ENCODE results near the gene MCTP1.

MCTP1 gene

DNA sequence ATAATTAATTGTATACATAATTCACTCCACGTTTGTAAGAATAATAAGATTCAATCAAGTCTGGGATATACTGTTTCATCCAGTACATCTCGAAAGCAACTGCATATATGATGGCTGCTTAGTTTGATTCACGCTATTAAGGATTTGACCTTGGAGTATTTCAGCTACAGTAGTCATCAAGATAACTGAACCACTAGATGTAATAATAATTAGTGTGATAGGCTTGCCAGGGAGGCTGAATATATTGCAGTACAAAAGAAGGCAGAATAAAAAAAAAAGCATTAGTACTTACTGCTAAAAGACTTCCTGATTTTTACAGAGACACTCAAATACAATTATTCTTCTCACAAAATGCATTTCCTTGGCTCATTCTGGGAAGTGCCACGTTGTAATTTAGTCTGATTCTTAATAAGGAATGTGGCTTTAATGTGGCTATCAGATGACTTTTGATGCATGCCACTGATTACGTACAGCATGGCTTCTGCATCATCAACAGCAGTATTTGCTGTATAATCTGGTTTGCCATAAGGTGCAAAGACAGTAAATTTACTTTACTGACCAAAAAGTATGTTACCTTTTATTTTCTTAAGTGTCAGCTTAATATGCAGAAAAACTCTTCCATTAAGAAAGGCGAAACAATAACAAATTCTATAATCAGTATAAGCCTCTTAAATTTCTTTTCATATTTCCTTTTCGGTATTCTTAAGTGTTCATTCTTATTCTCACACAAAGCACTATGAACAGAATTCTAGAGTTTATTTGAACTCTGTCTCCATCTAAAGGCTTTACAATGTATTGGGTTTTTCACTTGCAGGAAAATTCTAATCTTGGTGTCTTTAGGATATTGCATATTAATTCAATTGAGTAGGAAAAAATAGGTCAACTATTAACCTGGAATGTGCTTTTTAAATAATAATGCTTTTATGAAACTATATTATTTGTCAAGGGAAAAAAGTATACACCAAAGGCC lies 500.1 kb downstream of the MCTP1 start:
- Histone ChIP-seq H3K9me3 (ENCODE audit: control insufficient read depth, insufficient read depth, low read length) (no peaks in the 10 kb centered on the region), H3K4me1 (ENCODE audit: insufficient read depth, low read length) (peaks cover 11% of the 10 kb centered on the region; the same call in 1 of the 2 replicates), H3K36me3 (ENCODE audit: insufficient read depth, low read length) (no peaks in the 10 kb centered on the region), H3K9ac (ENCODE audit: low read depth, low read length) (no peak overlapping the region)

DNA sequence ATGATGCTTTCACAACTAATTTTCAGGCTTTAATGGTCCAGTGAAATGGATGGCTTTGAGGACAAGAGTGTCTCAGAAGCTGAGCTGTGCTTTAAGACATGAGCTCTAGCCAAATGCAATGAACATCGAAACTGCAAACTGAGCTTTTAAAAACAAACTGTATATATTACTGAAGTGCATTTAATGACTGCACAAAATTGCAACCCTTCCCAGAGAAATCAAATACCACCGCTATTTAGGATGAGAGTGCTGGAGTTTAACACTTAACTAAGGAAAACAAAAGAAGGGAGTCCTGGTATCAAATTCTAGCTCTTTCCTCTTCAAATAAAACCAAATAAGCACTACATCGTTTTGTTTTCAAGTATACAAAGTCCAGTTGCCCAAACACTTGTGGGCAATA lies 502.5 kb downstream of the MCTP1 start:
- Histone ChIP-seq H3K4me1 (ENCODE audit: insufficient read depth, low read length) (peaks cover 12% of the 10 kb centered on the region; the same call in 1 of the 2 replicates), H3K9ac (ENCODE audit: low read depth, low read length) (no peak overlapping the region), H3K9me3 (ENCODE audit: control insufficient read depth, insufficient read depth, low read length) (no peaks in the 10 kb centered on the region), H3K36me3 (ENCODE audit: insufficient read depth, low read length) (no peaks in the 10 kb centered on the region)

DNA sequence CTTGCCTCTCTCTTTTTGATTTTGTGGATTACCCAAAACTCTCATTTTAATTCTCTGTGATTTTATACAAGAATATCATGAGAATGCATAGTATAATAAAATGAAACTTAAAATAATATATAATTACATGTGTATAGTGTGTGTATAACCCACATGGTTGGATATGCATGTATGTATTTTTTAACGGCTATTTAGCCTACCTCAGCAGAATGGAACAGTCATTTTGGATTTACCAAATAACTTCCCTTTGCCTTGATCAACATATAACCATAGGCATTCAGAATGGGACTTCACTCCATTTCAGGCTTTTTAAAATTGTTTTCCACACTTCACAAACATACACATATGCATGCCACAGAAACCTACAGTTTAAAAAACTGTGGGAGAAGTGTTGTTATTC lies 505.2 kb downstream of the MCTP1 start:
- Histone ChIP-seq H3K9me3 (ENCODE audit: control insufficient read depth, insufficient read depth, low read length) (no peaks in the 10 kb centered on the region), H3K36me3 (ENCODE audit: insufficient read depth, low read length) (no peaks in the 10 kb centered on the region), H3K4me1 (ENCODE audit: insufficient read depth, low read length) (peaks cover 6% of the 10 kb centered on the region; the same call in 1 of the 2 replicates), H3K9ac (ENCODE audit: low read depth, low read length) (no peak overlapping the region)

DNA sequence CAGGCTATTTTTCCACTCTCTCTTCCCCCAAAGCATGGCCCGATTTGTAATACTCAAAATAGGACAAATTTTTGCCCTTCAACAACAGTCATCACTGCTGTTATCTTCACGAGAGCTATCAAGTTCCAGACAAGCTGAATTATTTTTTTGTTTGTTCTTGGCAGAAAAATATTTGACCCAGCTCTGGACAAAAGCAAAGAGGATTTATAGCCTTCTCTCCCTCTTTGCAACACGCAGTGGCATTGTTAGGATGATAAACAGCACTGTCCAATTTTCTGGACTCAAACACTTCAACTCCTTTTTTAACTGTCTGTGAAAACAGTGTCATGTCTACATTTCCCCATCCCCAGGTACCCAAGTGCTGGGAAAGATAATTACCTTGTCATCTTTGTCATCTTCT lies 506.2 kb downstream of the MCTP1 start:
- Histone ChIP-seq H3K4me1 (ENCODE audit: insufficient read depth, low read length) (peaks cover 6% of the 10 kb centered on the region; the same call in 1 of the 2 replicates), H3K9me3 (ENCODE audit: control insufficient read depth, insufficient read depth, low read length) (no peaks in the 10 kb centered on the region), H3K9ac (ENCODE audit: low read depth, low read length) (no peak overlapping the region), H3K36me3 (ENCODE audit: insufficient read depth, low read length) (no peaks in the 10 kb centered on the region)

DNA sequence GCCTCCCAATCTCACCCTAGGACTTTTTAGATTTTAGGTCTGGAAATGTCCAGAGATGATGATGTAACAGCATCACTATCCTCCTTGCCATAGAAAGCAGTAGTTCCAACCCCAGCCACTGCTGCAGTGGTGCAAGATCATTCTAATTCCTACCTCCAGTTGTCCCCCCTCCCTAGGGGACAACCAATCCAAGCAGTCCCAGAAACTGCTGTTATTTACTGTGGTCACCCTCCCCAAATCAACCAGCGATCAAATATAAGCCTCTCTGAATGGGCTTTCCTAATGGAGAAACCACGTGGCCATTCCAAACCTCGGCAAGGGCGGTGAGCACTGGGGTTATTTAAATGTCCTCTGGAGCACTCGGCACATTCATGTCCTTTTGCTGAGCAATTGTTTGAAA lies 506.6 kb downstream of the MCTP1 start:
- Histone ChIP-seq H3K36me3 (ENCODE audit: insufficient read depth, low read length) (no peaks in the 10 kb centered on the region), H3K9me3 (ENCODE audit: control insufficient read depth, insufficient read depth, low read length) (no peaks in the 10 kb centered on the region), H3K9ac (ENCODE audit: low read depth, low read length) (no peak overlapping the region), H3K4me1 (ENCODE audit: insufficient read depth, low read length) (peaks cover 6% of the 10 kb centered on the region; the same call in 1 of the 2 replicates)

DNA sequence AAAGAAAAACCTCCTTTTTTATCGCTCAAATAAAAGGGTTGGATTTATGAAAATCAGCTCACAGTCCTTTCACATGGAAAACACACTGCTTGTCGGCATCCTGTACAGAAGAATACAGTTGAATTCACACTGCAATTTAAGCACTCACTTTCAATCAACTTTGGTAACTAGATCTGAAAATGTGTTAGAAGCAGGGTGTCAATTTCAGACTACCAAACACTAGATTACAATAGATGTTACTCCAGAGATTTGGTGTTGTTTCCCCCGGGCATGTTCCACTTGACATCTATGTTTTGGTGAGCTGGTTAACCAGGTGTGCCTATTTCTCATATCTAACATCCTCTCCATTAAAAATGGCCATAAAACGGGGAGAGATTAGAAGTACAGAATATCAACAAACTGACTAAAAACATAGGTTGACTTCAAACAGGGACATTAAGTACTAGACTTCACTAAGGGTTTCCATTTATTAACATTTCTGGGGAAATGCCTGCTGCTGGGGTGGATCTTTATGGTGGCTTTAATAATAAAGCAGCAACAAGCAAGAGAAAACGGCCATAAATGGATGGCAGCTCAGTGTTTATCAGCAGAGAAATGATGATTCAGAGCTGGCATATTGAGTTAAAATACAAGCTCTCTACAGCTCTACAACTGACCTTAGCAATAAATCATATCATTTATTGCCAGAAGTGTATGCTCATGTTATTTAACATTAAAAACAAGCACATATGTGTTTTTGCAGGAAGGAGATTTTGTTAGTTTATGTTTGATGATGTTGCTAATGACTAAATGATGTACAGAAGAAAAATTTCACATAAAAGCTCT lies 507.6 kb downstream of the MCTP1 start:
- no peaks in the 10 kb centered on the region; the same call in 1 of the 2 replicates for H3K36me3 ChIP-seq (ENCODE audit: insufficient read depth, low read length)
- H3K4me1 ChIP-seq (ENCODE audit: insufficient read depth, low read length): peaks cover 6% of the 10 kb centered on the region; the same call in 1 of the 2 replicates
- H3K9me3 ChIP-seq (ENCODE audit: control insufficient read depth, insufficient read depth, low read length): no peaks in the 10 kb centered on the region
- no peak overlapping the region for H3K9ac ChIP-seq (ENCODE audit: low read depth, low read length)

DNA sequence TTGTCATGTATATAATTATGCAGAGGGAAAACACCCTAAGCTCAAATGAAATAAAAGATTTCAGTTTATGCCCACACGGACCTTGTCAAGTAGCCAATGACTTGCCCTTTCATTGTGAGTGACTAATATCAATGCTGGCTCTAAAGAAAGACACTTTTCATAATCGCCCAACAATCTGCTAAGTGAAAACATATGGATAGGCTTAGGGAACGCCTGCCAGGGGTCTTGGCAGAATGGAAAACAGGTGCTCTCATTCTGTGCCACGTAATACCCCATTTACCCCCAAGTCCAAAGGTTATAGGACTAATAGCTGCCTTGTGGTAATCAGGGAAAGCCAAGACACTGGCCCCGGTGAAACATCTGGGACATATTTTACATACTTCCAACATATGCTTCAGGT lies 508.7 kb downstream of the MCTP1 start:
- peaks cover 6% of the 10 kb centered on the region; the same call in 1 of the 2 replicates for H3K4me1 ChIP-seq (ENCODE audit: insufficient read depth, low read length)
- no peaks in the 10 kb centered on the region for H3K9me3 ChIP-seq (ENCODE audit: control insufficient read depth, insufficient read depth, low read length)
- H3K9ac ChIP-seq (ENCODE audit: low read depth, low read length): no peak overlapping the region
- no peaks in the 10 kb centered on the region; the same call in 1 of the 2 replicates for H3K36me3 ChIP-seq (ENCODE audit: insufficient read depth, low read length)

DNA sequence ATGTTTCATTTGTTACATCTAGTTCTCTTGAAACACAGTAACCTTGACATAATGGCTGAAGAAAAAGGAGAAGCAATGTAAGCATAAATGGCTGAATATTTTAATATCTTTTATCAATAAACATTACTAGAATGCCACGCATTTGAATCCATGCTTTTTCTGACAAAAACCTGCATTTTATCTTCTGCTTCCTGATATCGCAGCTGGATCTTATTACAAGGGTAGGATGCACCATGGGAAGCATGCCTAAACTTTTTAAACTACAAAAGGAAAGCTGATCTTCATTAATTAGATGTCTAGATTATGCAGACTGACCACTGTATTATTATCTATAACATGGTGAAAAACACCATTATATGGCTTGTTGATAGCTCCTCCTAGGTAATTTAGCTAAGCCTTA lies 509.8 kb downstream of the MCTP1 start:
- Histone ChIP-seq H3K9me3 (ENCODE audit: control insufficient read depth, insufficient read depth, low read length) (no peaks in the 10 kb centered on the region), H3K4me1 (ENCODE audit: insufficient read depth, low read length) (peaks cover 6% of the 10 kb centered on the region; the same call in 1 of the 2 replicates)

DNA sequence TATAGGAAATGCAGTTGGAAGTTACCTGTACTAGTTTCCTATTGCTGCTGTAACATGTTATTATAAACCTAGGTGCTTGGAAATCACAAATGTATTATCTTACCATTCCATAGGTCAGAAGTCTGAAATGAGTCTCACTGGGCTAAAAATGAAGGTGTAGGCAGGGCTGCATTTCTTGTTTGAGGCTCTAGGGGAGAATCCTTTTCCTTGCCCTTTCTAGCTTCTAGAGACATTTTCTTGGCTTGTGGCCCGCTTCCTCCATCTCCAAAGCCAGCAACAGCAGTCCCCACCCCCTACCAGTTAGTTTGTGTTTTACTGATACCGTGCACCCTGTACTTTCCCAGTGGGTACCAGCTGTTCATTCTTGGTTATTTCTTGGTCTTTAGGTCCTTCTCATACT lies 513.2 kb downstream of the MCTP1 start:
- no peak overlapping the region for H3K9ac ChIP-seq (ENCODE audit: low read depth, low read length)
- H3K9me3 ChIP-seq (ENCODE audit: control insufficient read depth, insufficient read depth, low read length): no peaks in the 10 kb centered on the region
- H3K4me1 ChIP-seq (ENCODE audit: insufficient read depth, low read length): no peaks in the 10 kb centered on the region
- H3K36me3 ChIP-seq (ENCODE audit: insufficient read depth, low read length): no peaks in the 10 kb centered on the region; the same call in 1 of the 2 replicates

More for the DNA sequence above, 509.8 kb downstream of the MCTP1 start:
- Histone ChIP-seq H3K9ac (ENCODE audit: low read depth, low read length) (no peak overlapping the region), H3K36me3 (ENCODE audit: insufficient read depth, low read length) (no peaks in the 10 kb centered on the region; the same call in 1 of the 2 replicates)

DNA sequence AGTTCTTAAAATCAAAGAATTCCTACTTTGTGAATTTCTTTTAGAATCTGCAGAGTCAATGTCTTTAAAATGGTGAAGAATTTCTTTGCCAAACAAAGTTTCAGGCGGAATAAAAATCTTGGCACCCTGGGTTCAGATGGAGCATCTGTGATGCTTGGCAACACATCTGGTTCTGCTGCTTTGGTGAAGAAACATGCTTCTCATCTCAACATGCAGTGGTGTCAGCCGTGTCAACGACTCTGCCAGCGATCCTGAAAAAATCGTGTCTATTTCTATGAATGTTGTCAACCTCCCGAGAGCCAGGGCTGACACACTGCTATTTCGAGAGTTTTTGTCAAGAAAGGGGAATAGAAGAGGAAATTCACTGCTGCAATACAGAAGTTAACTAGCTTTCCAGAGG lies 514.9 kb downstream of the MCTP1 start:
- Histone ChIP-seq H3K36me3 (ENCODE audit: insufficient read depth, low read length) (no peaks in the 10 kb centered on the region; the same call in 1 of the 2 replicates), H3K9me3 (ENCODE audit: control insufficient read depth, insufficient read depth, low read length) (no peaks in the 10 kb centered on the region), H3K4me1 (ENCODE audit: insufficient read depth, low read length) (no peaks in the 10 kb centered on the region), H3K9ac (ENCODE audit: low read depth, low read length) (no peak overlapping the region)

DNA sequence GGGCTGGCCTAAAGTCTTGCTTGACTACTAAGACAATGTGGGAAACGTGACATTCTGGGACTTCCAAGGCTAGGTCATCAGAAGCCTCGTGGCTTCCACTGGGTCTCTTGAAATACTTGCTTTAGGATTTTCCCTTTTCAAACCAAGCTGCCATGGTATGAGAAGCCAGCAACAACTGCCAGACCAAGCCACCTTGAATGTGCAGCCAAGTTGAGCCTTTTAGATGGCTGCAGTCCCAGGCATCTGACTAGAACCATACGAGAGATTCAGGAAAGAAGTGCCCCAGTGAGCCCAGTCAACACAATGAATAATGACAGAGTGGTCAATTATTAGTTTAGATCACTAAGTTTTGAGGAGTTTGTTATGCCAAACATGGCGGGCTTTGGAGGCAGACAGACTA lies 523.1 kb downstream of the MCTP1 start:
- Histone ChIP-seq H3K9me3 (ENCODE audit: control insufficient read depth, insufficient read depth, low read length) (no peaks in the 10 kb centered on the region), H3K4me1 (ENCODE audit: insufficient read depth, low read length) (no peaks in the 10 kb centered on the region), H3K9ac (ENCODE audit: low read depth, low read length) (no peak overlapping the region), H3K36me3 (ENCODE audit: insufficient read depth, low read length) (no peaks in the 10 kb centered on the region)

DNA sequence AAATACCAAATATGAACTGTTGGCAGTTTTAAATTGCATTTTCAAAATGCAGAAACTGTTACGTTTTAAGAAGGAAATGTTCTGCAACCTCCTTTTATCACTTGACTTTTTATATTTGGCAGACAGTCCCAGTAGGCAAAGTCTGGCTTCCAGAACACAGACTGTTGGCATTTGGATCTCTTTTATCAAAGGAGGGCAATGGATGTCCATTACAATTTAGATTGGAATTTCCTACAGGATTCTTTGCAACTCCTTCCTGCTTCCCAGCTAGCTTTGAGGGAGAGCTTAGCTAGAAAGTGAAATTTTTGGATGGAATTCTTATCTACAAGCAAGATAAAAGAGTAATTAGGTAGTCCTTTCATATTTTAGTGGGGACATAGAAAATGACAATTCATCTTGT lies 523.8 kb downstream of the MCTP1 start:
- Histone ChIP-seq H3K9ac (ENCODE audit: low read depth, low read length) (no peak overlapping the region), H3K4me1 (ENCODE audit: insufficient read depth, low read length) (no peaks in the 10 kb centered on the region), H3K36me3 (ENCODE audit: insufficient read depth, low read length) (no peaks in the 10 kb centered on the region), H3K9me3 (ENCODE audit: control insufficient read depth, insufficient read depth, low read length) (no peaks in the 10 kb centered on the region)

DNA sequence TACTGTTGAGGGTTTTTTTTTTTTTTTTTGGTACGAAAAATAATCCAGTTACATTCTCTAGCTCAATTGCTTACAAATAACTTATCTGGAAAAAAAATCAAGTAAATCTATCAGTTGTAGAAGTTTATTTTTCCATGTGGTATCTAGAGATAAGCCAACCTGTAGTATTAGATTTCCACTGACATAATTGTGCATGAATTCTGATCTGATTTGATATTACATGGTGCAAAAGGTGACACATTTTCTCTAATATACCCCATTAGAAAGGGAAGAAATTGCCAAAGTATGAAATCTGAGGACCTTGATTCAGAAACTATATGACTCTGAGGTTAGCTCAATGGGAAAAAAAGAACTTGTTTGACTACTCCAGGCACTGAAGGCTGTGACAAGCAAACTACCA lies 524.9 kb downstream of the MCTP1 start:
- Histone ChIP-seq H3K4me1 (ENCODE audit: insufficient read depth, low read length) (no peaks in the 10 kb centered on the region), H3K9ac (ENCODE audit: low read depth, low read length) (no peak overlapping the region), H3K9me3 (ENCODE audit: control insufficient read depth, insufficient read depth, low read length) (no peaks in the 10 kb centered on the region), H3K36me3 (ENCODE audit: insufficient read depth, low read length) (no peaks in the 10 kb centered on the region)

DNA sequence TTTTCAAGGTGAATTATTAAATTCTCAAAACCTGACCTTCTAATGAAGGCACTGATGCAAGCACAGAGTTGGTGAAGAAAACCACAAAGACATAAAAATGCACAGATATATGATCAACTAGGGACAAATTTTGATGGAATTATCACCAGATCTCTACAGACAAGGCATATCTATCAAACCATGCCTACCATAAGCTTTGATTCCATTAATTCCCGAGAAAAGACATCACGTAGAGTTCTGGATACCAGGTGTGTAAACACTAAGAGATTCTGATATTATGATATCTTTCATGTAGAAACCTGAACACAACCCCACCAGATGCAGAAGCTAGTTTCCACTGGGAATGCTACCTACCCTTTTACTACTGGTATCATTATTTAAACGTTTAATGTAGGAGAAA lies 525.9 kb downstream of the MCTP1 start:
- Histone ChIP-seq H3K4me1 (ENCODE audit: insufficient read depth, low read length) (no peaks in the 10 kb centered on the region), H3K36me3 (ENCODE audit: insufficient read depth, low read length) (no peaks in the 10 kb centered on the region), H3K9ac (ENCODE audit: low read depth, low read length) (no peak overlapping the region), H3K9me3 (ENCODE audit: control insufficient read depth, insufficient read depth, low read length) (no peaks in the 10 kb centered on the region)

All from ES-I3 (cell line).